Measurements from ENCODE around the gene FAM120A.

FAM120A gene

GRCh38 chr9:93447655-93448054, 3.8 kb upstream of the FAM120A start:
- DNase-seq (ENCODE audit: insufficient read length, low spot score) (no peak), FAIRE-seq (no peak)

- FAIRE-seq (no peak), DNase-seq (ENCODE audit: insufficient read length, low spot score) (peak; percentile 19)
Observed at GRCh38 chr9:93451849-93452709, 594 bp downstream of the FAM120A start.

- DNase-seq (ENCODE audit: insufficient read length, low spot score) (no peak), FAIRE-seq (peak; percentile 42)
Observed at GRCh38 chr9:93452710-93453046, 1.2 kb downstream of the FAM120A start.

- DNase-seq (ENCODE audit: insufficient read length, low spot score) (peak; percentile 61), FAIRE-seq (peak; percentile 97)
Observed at GRCh38 chr9:93453047-93453914, 1.8 kb downstream of the FAM120A start, which contains the start of gene FAM120AOS. TSS of gene FAM120AOS (minus strand) at chr9:93453581. CDS start at chr9:93452709, 872 bp downstream.

GRCh38 chr9:93456022-93456421, 4.5 kb downstream of the FAM120A start:
- FAIRE-seq: no peak
- DNase-seq (ENCODE audit: insufficient read length, low spot score): no peak

GRCh38 chr9:93456504-93456903, 5.0 kb downstream of the FAM120A start:
- DNase-seq (ENCODE audit: insufficient read length, low spot score) (no peak), FAIRE-seq (no peak)

GRCh38 chr9:93457006-93457405, 5.5 kb downstream of the FAM120A start:
- FAIRE-seq (no peak), DNase-seq (ENCODE audit: insufficient read length, low spot score) (no peak)

- no peak for FAIRE-seq
- no peak for DNase-seq (ENCODE audit: insufficient read length, low spot score)
Observed at GRCh38 chr9:93458712-93459111, 7.2 kb downstream of the FAM120A start.

- DNase-seq (ENCODE audit: insufficient read length, low spot score) (no peak), FAIRE-seq (no peak)
Observed at GRCh38 chr9:93459432-93459847, 8.0 kb downstream of the FAM120A start.

- FAIRE-seq (peak; percentile 73), DNase-seq (ENCODE audit: insufficient read length, low spot score) (no peak)
Observed at GRCh38 chr9:93460689-93461413, 9.4 kb downstream of the FAM120A start.

- FAIRE-seq (no peak), DNase-seq (ENCODE audit: insufficient read length, low spot score) (no peak)
Observed at GRCh38 chr9:93461414-93461743, 9.9 kb downstream of the FAM120A start.

GRCh38 chr9:93461821-93462220, 10.3 kb downstream of the FAM120A start:
- FAIRE-seq (no peak), DNase-seq (ENCODE audit: insufficient read length, low spot score) (no peak)

GRCh38 chr9:93463638-93464248, 12.3 kb downstream of the FAM120A start:
- FAIRE-seq (no peak), DNase-seq (ENCODE audit: insufficient read length, low spot score) (no peak)

- DNase-seq (ENCODE audit: insufficient read length, low spot score) (no peak), FAIRE-seq (peak; percentile 78)
Observed at GRCh38 chr9:93464395-93464794, 12.9 kb downstream of the FAM120A start.

GRCh38 chr9:93464876-93465275, 13.4 kb downstream of the FAM120A start:
- DNase-seq (ENCODE audit: insufficient read length, low spot score) (no peak), FAIRE-seq (no peak)

GRCh38 chr9:93465855-93466254, 14.4 kb downstream of the FAM120A start:
- no peak for DNase-seq (ENCODE audit: insufficient read length, low spot score)
- FAIRE-seq: no peak

GRCh38 chr9:93466416-93467061, 15.1 kb downstream of the FAM120A start:
- DNase-seq (ENCODE audit: insufficient read length, low spot score): no peak
- FAIRE-seq: no peak

GRCh38 chr9:93467062-93467416, 15.6 kb downstream of the FAM120A start:
- no peak for DNase-seq (ENCODE audit: insufficient read length, low spot score)
- no peak for FAIRE-seq

GRCh38 chr9:93467462-93467861, 16.0 kb downstream of the FAM120A start:
- DNase-seq (ENCODE audit: insufficient read length, low spot score) (no peak), FAIRE-seq (no peak)

- DNase-seq (ENCODE audit: insufficient read length, low spot score): no peak
- no peak for FAIRE-seq
Observed at GRCh38 chr9:93468763-93469456, 17.4 kb downstream of the FAM120A start.
